GM21786 (cell line): Measurements from ENCODE around the gene XYLT2.
"Not testable (repeated sequence)": the region's sequence is repeated elsewhere in the genome, so short reads cannot be mapped to it uniquely, and the experiment has no call there.

Experiments
- ATAC-seq: cut with Tn5 transposase; IDR thresholded peaks from one replicate; pipeline ENCODE4 v1.9.1; 2021; ENCODE audit not compliant: unreplicated experiment

The XYLT2 gene

DNA sequence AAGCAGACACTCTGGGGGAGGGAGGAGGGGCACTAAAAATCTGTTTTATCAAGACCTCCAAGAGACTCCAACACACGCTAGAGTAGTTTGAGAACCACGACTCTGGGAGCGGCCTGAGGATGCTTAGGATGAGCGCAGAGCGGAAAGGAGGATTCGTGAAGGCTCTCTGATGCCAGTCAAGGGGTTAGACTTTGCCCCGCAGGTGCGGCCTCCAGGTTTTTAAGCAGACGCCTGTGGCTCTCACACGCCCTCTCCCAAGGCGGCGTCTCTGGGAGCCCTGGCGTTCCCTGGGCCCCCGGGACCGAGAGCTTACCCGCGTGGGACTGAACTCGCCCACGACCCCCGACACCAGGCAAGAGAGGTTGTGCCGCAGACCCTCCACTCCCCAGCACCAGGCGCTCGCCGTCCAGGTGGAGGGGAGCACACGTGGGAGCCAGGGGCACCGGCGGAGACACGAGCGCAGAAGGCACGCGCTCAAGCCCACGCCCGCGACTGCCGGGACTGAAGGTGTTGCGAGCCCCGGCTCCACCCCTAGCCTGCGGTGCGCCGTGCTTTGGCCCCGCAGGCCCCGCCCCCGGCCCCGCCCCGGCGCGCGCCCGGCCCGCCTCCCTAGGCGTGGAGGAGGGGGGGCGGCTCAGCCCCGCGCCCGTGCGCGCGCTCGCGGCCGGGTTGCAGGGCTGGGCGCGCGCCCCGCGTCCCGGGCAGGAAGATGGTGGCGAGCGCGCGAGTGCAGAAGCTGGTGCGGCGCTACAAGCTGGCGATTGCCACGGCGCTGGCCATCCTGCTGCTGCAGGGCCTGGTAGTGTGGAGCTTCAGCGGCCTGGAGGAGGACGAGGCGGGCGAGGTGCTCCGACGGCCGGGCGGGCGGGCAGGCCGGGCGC lies at the start of gene XYLT2:
Gene XYLT2, plus strand, starts transcription at position 695 of the 881 bp plus-strand sequence. Its CDS starts 15 bp downstream, at position 710.
- ATAC-seq, result peak; percentile 76

DNA sequence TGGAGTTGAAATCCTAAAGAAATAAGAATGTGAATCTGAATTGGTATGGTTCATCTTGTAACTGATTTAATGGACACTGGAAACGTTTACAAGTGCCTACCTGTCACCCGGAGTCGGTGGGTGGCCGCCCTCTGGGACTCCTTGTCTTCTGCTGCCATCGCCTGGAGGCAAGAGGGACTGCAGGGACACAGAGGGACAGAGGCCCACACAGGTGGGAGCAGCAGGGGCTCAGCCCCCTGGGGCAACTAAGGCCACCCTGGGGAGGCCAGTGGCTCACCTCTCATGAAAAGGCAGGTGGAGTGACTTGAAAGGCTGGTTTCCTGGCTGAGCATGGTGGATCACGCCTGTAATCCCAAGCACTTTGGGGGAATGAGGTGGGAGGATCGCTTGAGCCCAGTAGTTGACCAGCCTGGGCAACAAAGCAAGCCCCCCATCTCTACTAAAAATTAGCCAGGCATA lies 48.5 kb upstream of the XYLT2 start:
- no peak for ATAC-seq

DNA sequence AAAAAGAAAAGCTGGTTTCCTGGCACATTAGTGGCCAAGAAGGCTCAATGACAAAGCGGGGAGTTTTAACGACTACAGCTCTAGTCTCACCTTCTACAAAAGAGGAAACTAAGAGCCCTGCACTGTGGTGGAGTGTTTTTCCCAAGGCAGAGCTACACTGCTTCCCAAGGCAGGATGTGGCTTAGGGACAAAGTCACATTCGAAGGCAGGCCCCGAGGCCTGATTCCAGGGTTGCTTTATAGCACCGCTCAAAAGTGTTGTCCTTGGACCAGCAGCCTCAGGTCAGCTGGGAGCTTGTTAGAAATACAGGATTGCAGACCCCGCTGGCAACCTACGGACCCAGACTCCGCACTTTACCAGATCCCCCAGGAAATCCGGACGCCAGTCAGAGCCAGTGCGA lies 47.9 kb upstream of the XYLT2 start:
- no peak for ATAC-seq

DNA sequence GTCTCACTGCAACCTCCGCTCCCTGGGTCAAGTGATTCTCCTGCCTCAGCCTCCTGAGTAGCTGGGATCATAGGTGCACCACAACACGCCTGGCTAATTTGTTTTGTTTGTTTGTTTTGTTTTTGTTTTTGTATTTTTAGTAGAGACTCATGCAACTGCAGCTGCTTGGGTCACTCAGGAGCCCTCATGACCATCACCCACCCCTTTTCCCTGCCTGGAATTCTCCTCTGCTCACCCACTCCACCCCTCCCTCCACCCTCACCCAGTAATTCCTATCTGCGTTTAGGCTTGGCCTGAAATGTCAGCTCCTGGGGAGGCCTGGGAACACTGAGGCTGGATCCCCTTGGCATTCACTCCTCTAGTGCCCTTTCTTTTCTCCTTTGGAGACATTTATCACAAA lies 46.1 kb upstream of the XYLT2 start:
- ATAC-seq, result no peak

DNA sequence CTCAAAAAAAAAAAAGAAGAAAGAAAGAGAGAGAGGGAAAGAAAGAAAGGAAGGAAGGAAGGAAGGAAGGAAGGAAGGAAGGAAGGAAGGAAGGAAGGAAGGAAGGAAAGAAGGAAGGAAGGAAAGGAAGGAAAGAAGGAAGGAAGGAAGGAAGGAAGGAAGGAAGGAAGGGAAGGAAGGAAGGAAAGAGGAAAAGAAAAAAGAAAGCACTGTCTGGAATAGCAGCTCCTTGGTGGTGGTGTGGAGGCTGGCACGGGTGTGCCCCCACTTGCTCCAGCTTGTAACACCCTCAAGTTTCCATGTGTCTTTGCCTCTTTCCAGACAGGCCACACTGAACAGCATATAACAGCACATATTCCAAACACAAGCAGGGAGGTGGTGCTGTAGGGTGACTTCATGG lies 45.1 kb upstream of the XYLT2 start:
- ATAC-seq, result not testable (repeated sequence)

DNA sequence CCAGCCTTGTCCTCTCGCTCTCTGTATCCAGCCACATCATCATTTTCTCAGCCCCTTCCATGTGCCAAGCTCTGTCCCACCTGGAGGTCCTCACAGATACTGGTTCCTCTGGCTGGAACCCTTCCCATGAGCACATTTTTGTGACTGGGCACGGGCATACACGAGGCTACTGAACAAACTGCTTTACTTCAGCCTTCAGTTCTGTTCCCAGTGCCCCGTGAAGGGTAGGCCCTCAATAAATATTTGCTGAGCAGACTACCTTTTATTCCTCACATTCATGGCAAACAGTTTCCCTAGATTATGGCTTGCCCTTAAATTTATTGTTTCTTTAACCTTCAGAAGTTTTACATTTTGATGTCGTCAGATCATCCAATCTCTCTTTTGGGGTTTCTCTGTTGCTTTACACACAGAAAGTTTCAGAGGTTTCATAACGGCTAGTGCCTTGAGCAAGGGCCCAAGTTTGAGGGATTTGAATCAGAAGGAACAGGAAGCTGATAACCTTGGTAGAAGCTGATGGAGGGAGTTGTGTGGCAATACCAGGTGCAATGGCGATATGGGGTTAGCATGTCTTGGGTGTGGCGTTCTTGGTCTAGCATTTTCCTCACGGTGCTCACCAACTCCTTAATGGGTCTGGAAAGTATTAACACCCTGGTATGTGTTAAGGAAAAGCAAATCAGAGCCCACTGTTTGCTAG lies 43.9 kb upstream of the XYLT2 start:
- no peak for ATAC-seq

DNA sequence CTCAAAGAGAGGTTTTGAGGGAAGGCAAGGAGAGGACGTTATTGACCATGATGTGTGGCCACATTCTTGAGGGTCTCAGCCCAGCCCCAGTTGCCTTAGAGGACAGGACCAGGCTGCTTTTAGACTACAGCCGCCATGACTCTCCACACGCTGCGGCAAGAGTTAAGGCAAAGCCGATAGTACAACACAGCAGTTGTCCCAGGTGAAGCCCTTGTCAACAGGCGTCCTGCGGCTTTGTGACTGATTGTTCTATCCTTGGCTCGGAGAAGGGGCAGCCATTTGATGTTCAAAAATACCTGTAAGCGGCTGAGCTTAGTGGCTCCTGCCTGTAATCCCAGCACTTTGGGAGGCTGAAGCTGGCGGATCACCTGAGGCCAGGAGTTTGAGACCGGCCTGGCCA lies 42.9 kb upstream of the XYLT2 start:
- no peak for ATAC-seq

DNA sequence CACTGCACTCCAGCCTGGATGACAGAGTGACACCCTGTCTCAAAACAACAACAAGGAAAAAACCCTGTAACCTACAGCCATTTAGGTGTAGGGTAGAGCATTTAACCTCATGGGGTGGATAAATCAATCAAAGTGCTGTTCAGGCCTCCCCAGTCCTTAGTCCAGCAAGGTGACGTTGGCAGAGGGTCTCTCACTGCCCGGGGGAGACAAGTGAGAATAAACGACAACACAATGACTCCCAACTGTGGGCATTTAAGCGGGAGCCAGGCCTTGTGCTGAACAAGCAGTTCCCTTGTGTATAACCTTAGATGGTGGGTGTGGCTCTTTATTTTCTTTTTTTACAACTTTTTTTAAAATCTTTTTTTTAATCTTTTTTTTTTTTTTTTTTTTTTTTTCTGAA lies 42.3 kb upstream of the XYLT2 start:
- ATAC-seq, result no peak

DNA sequence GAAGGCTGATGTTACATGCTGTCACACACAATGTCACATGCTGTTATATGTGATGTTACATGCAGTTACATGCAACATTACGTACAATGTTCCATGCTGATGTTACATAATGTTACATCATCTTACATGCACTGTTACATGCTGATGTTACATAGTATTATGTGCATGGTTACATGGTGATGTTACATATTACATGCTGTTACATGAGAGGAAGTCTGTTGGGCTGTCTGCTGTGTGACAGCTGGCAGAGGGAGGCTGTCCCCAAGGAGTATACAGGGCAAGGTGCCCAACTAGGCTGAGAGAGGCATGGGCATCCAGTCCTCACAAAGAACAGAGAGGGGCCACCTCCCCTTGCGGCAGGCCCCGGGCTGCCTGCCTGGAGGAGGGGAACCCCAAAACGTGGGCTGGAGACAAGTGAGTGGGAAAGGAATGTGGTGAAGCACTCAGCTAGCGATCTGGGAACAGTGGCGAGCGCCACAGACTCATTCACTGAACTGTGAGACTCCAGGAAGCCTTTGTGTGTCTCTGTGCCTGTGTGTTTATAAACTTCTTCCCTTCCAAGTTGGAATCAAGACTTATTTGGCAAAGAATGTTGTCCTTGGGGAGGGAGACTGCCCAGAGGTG lies 41.0 kb upstream of the XYLT2 start:
- ATAC-seq, result no peak

DNA sequence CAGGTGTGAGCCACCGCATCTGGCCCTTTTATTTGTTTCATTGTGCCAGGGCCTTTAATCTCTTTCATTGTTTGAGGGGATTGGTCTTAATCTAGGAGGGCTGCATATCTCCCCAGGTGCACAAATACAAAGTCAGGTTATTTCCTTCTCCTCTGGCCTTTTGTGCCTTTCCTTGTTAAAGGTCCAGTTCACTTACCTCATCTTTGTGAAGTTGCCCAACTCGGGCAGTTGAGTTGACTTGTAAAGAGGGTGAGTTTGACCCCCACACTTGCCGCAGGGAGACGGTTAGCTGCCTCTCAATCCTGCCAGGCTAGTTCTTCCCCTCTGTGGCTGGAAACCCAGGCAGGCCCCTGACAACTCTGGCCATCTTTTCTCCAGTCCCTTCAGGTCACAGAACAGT lies 38.3 kb upstream of the XYLT2 start:
- no peak for ATAC-seq

DNA sequence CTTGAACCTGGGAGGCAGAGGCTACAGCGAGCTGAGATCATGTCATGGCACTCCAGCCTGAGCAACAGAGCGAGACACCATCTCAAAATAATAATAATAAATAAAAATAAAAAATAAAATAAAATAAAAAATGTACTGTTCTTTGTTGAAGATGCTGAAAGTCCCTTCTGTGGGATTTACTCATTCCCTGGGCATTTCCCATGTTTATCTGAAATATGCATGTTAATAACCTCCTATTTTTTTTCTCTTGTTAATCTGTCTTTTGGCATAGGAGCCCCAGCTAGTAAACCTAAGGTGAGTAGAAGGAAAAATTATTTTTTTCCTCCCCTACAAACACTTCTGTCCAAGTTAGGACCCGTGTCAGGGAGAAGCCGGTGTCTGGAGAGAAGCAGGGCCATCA lies 37.3 kb upstream of the XYLT2 start:
- no peak for ATAC-seq

DNA sequence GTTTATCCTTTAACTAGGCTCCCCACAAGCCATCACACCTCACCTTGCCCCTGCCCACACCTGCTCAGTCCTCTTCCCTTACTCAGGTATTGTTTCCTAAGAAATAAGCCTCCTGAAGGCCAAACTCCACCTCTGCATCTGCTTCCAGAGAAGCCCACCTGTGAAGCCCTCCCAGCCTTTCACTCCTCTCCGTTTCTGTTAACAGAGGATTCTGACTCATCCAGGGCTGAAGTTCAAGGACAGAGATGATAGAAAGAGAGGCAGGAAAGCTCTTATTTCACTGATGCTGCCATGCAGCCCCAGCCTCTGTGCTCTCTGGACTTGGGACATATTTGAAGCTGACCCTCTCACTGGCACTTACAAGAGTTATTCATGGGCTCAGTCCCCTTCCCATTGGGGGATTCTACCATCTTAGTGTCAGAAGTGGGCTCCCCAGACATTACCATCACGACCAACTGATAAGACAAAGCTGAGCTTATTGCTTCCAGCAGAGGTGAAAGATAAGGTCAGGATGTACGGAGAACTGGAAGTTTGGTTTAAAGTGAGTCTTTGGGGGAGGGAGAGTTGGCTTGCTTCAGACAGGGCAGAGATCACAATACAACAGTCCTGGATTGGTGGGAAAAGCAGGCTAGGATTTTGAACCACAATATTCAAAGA lies 35.3 kb upstream of the XYLT2 start:
- no peak for ATAC-seq

DNA sequence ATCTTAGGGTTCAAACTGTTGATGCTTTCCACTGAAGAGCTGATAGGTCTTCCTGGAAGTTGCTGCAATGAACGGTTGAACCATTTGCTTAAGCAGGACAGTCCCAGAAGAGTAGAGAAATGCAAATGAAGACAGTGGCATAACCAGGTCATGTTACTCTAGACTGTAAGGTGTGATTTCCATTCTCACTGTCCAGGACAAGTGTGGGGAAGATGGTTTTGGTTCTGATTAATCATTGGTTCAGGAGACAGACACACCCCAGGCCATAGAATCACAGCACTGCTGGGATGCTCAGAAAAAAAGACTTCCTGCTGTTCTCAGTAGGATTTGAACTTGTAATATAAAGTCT lies 34.8 kb upstream of the XYLT2 start:
- peak; percentile 69 for ATAC-seq

DNA sequence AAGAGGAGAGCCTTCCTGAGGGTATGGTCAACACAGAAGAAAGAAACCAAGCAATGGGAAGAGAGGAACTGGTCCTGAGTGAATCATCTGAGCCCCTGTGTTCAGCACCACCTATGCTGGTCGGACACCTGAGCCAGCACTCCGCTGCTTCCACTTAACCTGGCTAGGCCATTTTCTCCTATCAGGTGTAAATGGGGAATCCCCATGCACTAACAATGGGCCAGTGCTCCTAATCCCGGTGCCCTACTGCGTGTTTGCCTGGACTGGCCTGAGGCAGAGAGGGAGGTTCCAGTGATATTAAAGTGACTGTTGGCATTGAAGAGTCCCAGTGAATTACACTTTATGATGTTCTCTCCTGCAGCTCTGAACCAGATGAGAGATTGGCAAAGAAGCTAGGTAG lies 34.4 kb upstream of the XYLT2 start:
- ATAC-seq, result no peak

DNA sequence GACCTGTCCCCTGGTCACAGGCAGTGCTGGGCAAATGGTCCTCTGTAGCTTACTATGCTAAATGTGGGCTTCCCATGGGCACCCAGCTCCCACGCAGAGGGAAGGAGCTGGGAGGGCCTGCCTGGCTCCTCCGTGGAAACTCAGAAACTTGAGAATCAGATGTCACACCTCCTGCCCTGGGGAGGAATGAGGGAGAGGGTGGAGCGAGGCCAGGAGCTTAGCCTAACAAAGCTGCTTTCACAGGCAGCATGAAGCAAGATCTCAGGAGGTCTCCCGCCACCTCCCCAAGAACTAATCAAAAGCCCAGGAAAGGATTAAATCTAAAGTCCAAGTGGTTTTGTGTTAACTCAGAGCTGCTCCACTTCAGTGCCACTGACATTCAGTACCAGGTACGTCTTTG lies 33.6 kb upstream of the XYLT2 start:
- no peak for ATAC-seq

DNA sequence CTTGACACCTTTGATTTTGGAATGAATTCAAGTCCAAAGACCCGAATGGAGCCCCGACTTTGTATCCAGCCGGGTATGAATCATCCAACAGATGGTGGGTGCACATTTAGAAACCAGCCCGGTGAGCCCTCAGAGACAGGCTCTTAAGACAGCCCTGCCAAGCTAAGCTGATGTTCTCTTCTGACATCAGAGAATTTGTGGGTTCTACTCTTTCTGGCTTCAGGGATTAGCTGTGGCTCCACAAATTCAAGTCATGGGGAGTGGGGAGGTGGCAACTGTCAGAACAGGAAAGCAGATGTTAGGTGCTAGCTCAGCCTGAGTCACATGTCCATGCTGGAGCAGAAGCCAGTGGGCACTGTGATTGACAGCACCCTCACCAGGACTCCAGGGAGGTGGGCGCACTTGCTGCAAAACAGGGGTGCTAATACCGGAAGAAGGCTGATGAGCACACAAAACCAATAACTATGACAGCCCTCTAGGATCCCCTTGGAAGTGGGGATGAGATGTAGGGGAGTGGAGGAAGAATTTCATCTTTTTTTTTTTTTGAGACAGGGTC lies 31.4 kb upstream of the XYLT2 start:
- ATAC-seq, result no peak

DNA sequence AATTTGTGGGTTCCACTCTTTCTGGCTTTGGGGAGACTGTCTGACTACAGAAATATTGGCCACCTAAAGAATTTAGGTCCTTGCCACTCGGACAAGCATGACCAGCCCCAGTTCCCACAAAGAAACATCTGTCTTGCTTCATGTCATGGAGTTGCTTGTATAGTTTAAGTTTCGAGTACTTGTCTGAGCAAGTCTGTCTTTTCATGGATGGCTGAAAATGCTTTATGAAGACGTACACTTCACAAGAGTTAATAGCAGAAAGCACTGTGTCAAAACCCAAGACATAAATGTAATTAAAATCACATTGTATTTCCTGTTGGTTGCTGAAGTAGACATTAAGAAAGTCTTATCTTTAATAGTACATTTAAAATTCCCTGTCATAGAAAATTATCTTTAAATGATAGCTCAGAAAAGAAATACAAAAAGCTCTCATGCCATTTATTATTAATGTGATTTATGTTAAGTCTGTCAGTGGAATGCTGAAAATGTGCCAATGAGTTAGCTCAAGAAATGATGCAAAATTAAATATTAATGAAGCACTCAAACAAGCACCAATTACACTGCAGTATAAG lies 29.8 kb upstream of the XYLT2 start:
- no peak for ATAC-seq

DNA sequence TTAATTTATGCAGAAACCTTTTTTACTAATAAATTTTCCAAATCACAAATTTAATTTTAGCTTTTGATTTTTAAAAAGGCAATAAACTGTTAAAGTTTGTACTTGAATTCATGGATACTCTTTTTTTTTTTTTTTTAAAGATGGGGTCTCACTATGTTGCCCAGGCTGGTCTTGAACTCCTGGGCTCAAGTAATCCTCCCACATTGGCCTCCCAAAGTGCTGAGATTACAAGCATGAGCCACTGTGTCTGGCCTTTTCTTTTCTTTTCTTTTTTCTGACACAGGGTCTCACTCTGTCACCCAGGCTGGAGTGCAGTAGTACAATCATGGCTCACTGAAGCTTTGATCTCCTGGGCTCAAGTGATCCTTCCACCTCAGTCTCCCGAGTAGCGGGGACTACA lies 29.3 kb upstream of the XYLT2 start:
- not testable (repeated sequence) for ATAC-seq

DNA sequence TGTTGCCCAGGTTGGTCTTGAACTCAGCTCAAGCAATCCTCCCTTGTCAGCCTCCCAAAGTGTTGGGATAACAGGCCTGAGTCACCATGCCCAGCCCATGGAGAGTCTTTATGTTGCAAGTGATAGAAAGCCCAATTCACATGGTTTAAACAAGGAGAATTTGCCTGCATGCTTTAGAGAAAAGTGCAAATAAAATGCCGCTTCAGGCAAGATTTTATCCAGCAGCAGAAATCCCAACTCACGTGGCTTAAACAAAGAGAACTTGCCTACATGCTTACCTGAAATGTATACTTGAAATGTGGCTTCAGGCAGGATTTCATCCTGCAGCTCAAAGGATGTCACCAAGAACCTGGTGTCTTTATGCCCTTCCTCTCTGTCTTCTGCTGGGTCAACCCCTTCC lies 28.8 kb upstream of the XYLT2 start:
- ATAC-seq, result no peak

DNA sequence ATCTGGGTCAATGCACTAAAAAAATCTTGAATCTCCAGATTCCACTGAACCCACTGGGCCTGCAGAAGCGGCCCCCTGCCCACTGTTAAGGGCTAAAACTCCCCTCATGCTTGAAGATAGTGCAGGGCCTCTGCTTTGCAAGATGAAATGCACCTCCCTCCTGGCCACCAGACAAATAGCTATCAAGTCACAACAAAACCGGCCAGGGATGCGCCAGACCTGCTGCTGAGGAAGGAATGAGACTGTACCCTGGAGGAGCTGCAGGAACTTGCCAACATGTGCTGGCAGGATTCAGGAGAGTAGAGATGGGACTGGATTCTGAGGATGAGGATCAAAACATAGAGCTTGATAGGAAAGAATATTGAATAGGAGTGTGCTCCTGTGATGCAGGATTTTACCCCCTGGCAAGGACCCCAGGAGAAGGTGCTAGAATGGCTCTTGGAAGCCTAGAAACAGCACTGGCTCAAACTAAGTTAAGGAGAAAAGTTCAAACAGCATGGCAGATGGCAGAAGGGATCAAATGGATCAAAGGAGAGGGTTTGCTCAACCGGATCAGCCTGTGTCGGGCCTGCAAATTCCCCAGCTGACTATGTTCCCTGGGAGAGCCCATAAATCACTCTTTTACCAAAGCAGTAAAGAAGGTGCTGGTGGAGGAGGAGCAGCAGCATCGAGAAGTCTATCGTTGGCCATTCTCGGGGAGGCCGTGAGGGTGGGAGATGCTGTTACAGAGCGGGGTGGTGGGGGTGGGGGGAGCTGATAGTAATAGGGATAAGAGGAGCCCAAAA lies 27.2 kb upstream of the XYLT2 start:
- ATAC-seq, result no peak
